Upper lobe of right lung (tissue), 1 donor: ENCODE results near the gene C11orf91. TPM values are rescaled to one million over a fixed set of nuclear protein-coding genes. Genes with fewer than 3 reads are reported as not detected.
"Not testable (repeated sequence)": the region's sequence is repeated elsewhere in the genome, so short reads cannot be mapped to it uniquely, and the experiment has no call there.

Source experiments
- ATAC-seq: fragments of 200-7000 bp; cut with Tn5 transposase; one replicate; pipeline ENCODE4 v1.9.1; 2020; ENCODE audit warnings: mild to moderate bottlenecking, moderate library complexity
- DNase-seq: peaks from one replicate; pipeline ENCODE4 v3.0.0-alpha.2; 2020
- H3K27ac ChIP-seq: fragments of 200-600 bp; one replicate; pipeline ENCODE4 v1.8.0; 2022
- H3K27me3 ChIP-seq: fragments of 200-600 bp; one replicate; pipeline ENCODE4 v1.8.0; 2022; ENCODE audit warnings: mild to moderate bottlenecking
- H3K36me3 ChIP-seq: fragments of 200-600 bp; one replicate; pipeline ENCODE4 v1.8.0; 2022
- H3K4me1 ChIP-seq: fragments of 200-600 bp; one replicate; pipeline ENCODE4 v1.8.0; 2022
- H3K4me3 ChIP-seq: fragments of 200-600 bp; one replicate; pipeline ENCODE4 v1.8.0; 2022; ENCODE audit warnings: mild to moderate bottlenecking
- H3K9me3 ChIP-seq: fragments of 200-600 bp; one replicate; pipeline ENCODE4 v1.8.0; 2022
- intact Hi-C: fragments of 100-400 bp; cut with DNase I; formaldehyde crosslinking; loops from one replicate; pipeline ENCODE4 v1.11.0; 2022
- total RNA-seq: library from RNA; stranded (reverse); fragmentation: NEBNext Ultra II Directional; extraction: Animal tissue kit (Norgen Biotek cat#: 25700); gene quantifications from one replicate; pipeline ENCODE4 v1.2.1, GENCODE V29; 2021
- TF ChIP-seq, protein P1 (sequence below): fragments of 200-600 bp; IDR thresholded peaks from one replicate; pipeline ENCODE4 v1.8.0; 2022; ENCODE audit warnings: antibody characterized with exemption
- donor health status: DM: no; HTN: yes; CAD: no; lungs with severe emphysema.

C11orf91 gene
- total RNA-seq, 1 donor from 2014 or later, result 1.5 TPM

DNA sequence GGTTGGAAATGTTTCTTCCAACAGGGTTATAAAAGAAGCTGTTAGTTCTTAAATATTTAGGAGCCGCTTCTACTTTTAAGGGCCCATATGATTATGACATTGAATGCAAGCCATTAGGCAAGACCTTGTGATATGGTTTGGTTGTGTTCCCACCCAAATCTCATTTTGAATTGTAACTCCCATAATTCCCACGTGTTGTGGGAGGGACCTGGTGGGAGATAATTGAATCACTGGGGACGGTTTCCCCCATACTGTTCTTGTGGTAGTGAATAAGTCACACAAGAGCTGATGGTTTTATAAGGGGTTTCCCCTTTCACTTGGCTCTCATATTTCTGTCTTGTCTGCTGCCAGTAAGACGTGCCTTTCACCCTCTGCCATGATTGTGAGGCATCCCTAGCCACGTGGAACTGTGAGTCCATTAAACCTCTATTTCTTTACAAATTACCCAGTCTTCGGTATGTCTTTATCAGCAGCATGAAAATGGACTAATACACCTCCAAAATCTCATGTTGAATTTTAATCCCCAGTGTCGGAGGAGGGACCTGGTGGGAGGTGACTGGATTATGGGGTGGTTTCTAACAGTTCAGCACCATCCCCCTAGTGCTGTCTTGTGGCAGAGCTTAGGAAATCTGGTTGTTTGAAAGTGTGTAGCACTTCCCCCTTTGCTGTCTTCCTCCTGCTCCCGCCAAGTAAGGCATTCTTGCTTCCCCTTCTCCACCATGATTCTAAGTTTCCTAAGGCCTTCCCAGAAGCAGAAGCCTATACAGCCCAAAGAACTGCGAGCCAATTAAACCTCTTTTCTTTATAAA, 31.3 kb upstream of the C11orf91 start:
- Histone ChIP-seq H3K9me3 (no peaks in the 10 kb centered on the region), H3K4me1 (peaks cover 52% of the 10 kb centered on the region), H3K4me3 (peak overlapping the region; percentile 92), H3K36me3 (peaks cover 5% of the 10 kb centered on the region), H3K27me3 (no peaks in the 10 kb centered on the region), H3K27ac (peak overlapping the region; percentile 5)
- TF ChIP-seq, protein P1, sequence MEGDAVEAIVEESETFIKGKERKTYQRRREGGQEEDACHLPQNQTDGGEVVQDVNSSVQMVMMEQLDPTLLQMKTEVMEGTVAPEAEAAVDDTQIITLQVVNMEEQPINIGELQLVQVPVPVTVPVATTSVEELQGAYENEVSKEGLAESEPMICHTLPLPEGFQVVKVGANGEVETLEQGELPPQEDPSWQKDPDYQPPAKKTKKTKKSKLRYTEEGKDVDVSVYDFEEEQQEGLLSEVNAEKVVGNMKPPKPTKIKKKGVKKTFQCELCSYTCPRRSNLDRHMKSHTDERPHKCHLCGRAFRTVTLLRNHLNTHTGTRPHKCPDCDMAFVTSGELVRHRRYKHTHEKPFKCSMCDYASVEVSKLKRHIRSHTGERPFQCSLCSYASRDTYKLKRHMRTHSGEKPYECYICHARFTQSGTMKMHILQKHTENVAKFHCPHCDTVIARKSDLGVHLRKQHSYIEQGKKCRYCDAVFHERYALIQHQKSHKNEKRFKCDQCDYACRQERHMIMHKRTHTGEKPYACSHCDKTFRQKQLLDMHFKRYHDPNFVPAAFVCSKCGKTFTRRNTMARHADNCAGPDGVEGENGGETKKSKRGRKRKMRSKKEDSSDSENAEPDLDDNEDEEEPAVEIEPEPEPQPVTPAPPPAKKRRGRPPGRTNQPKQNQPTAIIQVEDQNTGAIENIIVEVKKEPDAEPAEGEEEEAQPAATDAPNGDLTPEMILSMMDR, result no peak
- ATAC-seq (peak; percentile 43), DNase-seq (no peak)
- intact Hi-C loops, result no loop called here

DNA sequence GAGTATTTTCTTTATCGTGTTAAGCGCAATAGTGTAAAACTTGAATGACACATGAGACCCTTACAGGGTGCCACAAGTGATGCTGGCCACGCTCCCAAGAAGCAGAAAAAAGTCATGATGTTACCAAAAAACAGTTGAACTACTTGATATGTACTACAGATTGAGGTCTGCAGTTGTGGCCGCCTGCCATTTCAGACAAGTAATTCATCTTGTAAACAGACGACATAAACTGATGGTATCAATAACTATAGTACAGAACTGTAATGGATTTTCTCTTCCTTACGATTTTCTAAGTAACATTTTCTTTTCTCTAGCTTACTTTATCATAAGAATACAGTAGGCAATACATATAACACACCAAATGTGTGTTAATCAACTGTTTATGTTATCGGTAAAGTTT, 30.1 kb upstream of the C11orf91 start:
- TF ChIP-seq, protein P1, result no peak
- intact Hi-C loops, result no loop called here
- peaks cover 5% of the 10 kb centered on the region for H3K36me3 ChIP-seq
- peaks cover 58% of the 10 kb centered on the region for H3K4me1 ChIP-seq
- no peaks in the 10 kb centered on the region for H3K27me3 ChIP-seq
- ATAC-seq (no peak), DNase-seq (no peak)
- H3K27ac ChIP-seq, result no peak overlapping the region
- no peaks in the 10 kb centered on the region for H3K9me3 ChIP-seq
- peak overlapping the region; percentile 11 for H3K4me3 ChIP-seq

DNA sequence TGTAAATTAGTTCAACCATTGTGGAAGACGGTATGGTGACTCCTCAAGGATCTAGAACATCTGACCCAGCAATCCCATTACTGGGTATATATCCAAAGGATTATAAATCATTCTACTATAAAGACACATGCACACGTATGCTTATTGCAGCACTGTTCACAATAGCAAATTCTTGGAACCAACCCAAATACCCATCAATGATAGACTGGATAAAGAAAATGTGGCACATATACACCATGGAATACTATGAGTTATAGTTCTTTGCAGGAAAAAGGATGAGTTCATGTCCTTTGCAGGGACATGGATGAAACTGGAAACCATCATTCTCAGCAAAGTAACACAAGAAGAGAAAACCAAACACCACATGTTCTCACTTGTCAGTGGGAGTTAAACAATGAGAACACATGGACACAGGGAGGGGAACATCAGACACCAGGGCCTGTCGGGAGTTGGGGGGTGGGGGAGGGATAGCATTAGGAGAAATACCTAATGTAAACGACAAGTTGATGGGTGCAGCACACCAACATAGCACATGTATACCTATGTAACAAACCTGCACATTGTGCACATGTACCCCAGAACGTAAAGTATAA, 28.5 kb upstream of the C11orf91 start:
- DNase-seq, H3K27me3 ChIP-seq, H3K27ac ChIP-seq, H3K9me3 ChIP-seq, ATAC-seq, H3K4me3 ChIP-seq, H3K36me3 ChIP-seq, intact Hi-C loops: not testable (repeated sequence)
- peaks cover 68% of the 10 kb centered on the region for H3K4me1 ChIP-seq

DNA sequence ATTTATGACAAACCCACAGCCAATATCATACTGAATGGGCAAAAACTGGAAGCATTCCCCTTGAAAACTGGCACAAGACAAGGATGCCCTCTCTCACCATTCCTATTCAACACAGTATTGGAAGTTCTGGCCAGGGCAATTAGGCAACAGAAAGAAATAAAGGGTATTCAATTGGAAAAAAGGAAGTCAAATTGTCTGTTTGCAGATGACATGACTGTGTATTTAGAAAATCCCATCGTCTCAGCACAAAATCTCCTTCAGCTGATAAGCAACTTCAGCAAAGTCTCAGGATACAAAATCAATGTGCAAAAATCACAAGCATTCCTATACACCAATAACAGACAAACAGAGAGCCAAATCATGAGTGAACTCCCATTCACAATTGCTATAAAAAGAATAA, 26.9 kb upstream of the C11orf91 start:
- H3K9me3 ChIP-seq, ATAC-seq, DNase-seq, H3K27ac ChIP-seq, H3K4me3 ChIP-seq, intact Hi-C loops, H3K27me3 ChIP-seq, H3K36me3 ChIP-seq: not testable (repeated sequence)
- H3K4me1 ChIP-seq, result peaks cover 70% of the 10 kb centered on the region

DNA sequence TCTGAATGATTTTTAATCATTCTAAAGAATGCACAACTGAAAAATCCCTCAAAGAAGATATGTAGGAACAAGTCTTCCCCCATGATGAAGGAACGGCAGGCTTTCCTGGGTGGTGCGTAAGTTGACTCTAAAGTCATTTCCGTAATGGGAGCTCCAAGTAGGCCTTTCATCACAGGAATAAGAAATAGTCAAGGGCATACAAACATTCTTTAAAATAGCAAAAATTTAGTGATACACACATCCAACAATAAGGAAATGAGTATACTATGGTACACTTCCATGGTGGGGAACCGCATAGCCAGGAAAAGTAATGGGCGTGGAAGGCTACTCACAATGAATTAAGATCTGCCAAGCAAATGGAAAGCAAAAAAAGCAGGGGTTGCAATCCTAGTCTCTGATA, 24.9 kb upstream of the C11orf91 start:
- Histone ChIP-seq H3K36me3 (peaks cover 12% of the 10 kb centered on the region), H3K27me3 (no peaks in the 10 kb centered on the region), H3K4me3 (no peak overlapping the region), H3K9me3 (no peaks in the 10 kb centered on the region), H3K27ac (peak overlapping the region; percentile 82), H3K4me1 (peaks cover 71% of the 10 kb centered on the region)
- ATAC-seq, result no peak
- TF ChIP-seq, protein P1, result no peak
- no peak for DNase-seq
- intact Hi-C loops, result no loop called here

DNA sequence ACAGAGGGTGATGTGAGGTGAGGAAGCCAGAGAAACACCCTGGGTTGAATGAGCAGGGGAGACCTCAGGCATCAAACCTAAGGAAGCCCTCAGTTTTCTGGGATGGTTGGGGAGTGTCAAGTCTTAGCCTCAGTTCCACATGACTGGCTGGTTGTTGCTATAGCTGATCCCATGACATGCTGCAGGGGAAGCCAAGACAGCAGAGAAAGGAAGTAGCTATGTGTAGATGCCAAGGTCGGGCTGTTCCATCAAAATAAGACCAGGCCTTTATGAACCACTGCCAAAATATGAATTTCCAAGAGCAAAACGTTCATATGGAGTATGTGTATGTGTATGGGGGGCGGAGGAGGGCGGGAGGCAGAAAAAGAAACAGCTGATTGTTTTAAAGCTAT, 24.0 kb upstream of the C11orf91 start:
- intact Hi-C loops, result no loop called here

More for the DNA sequence above, 24.0 kb upstream of the C11orf91 start:
- Histone ChIP-seq H3K4me3 (no peak overlapping the region), H3K27ac (peak overlapping the region; percentile 82), H3K9me3 (no peaks in the 10 kb centered on the region), H3K36me3 (peaks cover 16% of the 10 kb centered on the region), H3K27me3 (no peaks in the 10 kb centered on the region), H3K4me1 (peaks cover 64% of the 10 kb centered on the region)
- DNase-seq (no peak), ATAC-seq (peak; percentile 72)
- TF ChIP-seq, protein P1, result no peak
